IPS-18c (cell line): Measurements from ENCODE around the gene TTC16.
A peak's percentile ranks its signal among the peaks of the same experiment; 100 is the strongest.
"Not testable (repeated sequence)": the region's sequence is repeated elsewhere in the genome, so short reads cannot be mapped to it uniquely, and the experiment has no call there.

Experiments
- H3K4me3 ChIP-seq: 2 replicates; pipeline ENCODE4 v1.7.0; 2013; ENCODE audit warnings: low read depth, mild to moderate bottlenecking, low read length, moderate library complexity; ENCODE audit not compliant: insufficient read depth
- H3K9me3 ChIP-seq: one replicate; pipeline ENCODE4 v1.6.1; 2013; ENCODE audit warnings: mild to moderate bottlenecking, low read length, moderate library complexity; ENCODE audit not compliant: control insufficient read depth, insufficient read depth

Gene TTC16

DNA sequence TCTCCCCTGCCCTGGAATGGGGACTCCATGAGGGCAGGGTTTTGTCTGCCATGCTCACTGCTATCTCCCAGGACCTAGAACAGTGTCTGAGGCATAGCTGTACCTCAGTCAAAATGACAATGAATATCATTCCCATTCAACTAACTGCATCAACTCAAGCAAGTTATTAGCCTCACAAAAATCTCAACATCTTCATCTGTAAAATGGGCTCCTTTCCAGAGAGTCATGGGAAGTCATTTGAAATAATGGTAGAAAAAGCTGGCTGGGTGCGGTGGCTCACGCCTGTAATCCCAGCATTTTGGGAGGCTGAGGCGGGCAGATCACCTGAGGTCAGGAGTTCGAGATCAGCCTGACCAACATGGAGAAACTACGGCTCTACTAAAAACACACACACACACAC is 53.2 kb downstream of the TTC16 start:
- Histone ChIP-seq H3K9me3 (peaks cover 2% of the 10 kb centered on the region), H3K4me3 (no peak overlapping the region)

DNA sequence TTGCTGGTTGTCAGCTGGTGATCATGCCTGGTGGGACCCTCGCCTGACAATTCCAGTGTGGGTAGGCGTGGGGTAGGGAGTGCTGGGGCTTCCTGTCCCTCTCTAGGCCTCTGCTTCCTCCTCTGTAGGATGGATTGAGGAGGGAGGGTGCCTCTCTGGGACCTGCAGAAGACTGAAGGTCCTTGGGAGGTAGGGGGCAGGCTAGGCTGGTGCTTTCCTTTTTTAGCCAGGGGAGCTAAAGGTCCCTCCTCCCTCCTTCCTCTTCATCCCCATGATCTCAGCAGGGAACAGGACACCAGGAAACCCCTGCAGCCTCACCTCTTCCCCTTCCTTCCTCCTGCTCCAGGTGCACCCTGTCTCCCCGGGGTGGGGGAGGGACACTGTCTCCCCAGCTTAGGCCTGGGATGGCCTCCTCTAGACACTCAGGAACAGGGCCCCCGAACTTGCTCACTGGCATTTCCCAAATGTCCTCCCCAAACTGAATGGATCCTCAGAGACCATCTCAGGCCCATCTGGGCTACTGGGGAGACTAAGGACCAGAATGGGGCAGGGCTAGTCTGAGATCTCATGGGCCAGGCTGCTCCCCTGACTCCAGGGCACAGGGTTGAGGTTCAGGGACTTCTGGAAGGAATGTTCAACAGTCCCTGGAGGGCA is 54.2 kb downstream of the TTC16 start:
- peaks cover 2% of the 10 kb centered on the region for H3K9me3 ChIP-seq
- H3K4me3 ChIP-seq = peak overlapping the region; percentile 28

DNA sequence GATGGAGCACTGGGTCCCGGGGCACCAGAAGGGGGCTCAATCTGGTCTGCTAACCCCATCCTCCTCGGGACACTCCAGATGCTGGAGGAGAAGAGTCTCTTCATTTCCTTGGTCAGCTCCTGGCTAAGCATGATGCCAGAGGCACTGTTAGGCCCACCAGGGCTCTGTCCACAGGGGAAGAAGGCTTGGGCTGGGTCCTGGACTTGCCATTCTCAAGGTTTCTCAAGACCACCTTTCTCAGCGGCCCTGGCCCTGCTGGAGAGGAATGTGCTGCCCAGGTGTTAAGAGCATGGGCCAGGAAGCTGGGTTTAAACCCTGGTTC is 54.7 kb downstream of the TTC16 start:
- Histone ChIP-seq H3K9me3 (peaks cover 2% of the 10 kb centered on the region), H3K4me3 (peak overlapping the region; percentile 75; the same call in 1 of the 2 replicates)

DNA sequence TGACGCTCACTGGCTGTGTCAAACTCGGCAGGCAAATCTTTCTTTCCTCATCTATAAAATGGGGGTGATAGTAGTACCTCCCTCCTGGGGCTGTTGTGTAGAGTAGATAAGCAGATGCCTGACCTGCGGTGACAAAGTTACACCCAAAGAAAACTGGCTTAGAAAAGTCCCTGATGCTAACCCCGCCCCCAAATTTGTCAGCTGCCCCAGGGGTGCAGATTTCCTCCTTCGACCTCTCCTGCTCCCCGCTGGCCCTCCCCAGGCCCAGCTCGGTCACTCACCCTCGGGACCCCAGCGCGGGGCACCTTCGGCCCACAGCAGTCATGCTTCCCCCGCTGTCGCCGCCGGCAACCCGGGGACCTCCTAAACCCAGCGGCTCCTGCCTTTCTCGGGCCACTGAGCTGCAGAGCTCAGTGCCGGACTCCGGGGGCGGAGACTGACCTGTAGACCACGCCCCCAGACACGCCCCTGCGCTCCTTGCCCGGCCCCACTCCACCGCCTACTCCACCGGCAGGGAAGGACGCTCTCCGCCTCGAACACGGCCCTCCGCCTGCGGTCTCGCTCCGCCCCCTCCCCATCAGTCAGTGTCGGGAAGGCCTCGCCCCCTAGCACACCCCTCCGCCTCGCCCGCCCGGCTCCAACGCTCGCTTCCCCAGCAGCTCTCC is 55.2 kb downstream of the TTC16 start:
- Histone ChIP-seq H3K4me3 (peak overlapping the region; percentile 75), H3K9me3 (peaks cover 2% of the 10 kb centered on the region)

DNA sequence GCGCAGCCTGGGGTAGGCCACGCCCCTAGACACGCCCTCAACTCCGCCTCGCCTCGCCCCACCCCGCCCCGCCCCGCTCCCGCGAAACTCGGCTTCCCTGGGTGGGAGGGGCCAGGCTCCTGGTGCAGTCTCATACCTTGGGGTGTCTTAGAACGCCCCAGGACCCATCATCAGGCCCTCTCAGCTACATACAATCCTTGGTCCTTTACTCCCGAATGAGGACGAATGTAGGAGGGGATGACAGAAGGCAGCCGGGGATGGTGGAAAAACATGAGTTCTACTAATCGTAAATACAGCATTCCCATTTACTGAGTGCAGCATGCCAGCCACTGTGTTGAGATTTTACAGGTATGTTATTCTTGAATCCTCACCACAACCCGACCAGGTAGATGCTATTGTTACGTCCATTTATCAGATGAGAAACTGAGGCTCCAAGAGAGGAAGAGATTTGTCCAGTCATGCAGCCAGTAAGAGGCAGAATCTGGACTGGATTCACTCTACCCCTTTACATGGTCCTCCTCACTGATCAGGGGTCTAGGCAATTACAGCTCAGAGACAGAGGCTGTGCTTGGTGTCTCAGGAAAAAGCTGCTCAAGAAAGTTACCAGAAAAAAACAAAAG is 55.8 kb downstream of the TTC16 start:
- Histone ChIP-seq H3K4me3 (peak overlapping the region; percentile 5; the same call in 1 of the 2 replicates), H3K9me3 (peaks cover 2% of the 10 kb centered on the region)

DNA sequence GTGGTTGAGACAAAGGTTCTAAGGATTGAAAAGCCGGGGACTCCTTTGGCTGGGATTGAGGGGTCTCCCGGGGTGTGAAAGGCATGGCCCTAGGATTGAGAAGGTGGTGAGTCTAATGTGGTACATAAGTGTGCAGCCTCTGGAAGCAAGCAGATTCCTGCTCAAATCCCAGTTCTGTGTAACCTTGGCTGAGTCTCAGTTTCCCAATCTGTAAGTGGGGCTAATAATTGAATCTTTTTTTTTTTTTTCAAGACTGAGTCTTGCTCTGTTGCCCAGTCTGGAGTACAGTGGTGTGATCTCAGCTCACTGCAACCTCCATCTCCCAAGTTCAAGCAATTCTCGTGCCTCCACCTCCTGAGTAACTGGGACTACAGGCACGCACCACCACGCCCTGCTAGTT is 56.7 kb downstream of the TTC16 start:
- Histone ChIP-seq H3K4me3 (no peak overlapping the region), H3K9me3 (peaks cover 2% of the 10 kb centered on the region)

DNA sequence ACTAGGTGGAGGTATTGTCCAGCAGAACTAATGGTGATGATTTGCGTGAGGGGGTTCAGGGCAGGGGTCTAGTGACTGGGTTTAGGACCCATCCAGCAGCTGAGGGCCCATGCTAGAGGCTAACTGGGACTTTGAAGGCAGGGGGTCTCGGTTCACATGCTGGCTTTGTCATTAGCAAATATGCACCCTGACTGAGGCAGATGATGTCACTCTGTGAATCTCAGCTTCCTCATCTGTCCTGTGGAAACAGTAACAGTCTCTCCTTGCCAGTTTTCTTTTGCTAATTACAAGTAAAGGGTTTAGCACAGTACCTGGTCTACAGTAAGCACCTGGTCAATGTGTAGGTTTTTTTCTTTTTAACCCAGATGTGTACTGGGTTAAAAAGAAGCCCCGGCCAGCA is 57.4 kb downstream of the TTC16 start:
- Histone ChIP-seq H3K9me3 (peaks cover 2% of the 10 kb centered on the region), H3K4me3 (no peak overlapping the region)

DNA sequence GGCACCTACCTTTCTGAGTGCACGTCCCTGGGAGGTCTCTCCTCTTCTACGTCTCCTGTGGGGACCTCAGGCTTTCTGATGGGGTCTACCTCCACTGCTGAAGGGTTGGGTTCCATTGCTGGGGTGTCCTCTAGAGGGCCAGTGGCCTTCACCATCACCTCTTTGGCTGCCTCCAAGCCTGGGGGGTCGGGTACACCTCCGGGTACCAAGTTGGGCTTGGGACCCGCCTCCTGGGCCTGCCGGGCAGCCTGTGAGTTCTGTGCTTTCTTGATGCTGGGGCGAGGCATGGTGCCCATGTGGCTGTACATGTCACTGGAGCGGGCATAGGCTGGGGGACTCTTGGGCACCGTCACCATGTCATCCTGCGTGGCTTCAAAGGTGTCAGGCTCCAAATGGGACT is 58.1 kb downstream of the TTC16 start:
- Histone ChIP-seq H3K4me3 (no peak overlapping the region), H3K9me3 (peaks cover 2% of the 10 kb centered on the region)

DNA sequence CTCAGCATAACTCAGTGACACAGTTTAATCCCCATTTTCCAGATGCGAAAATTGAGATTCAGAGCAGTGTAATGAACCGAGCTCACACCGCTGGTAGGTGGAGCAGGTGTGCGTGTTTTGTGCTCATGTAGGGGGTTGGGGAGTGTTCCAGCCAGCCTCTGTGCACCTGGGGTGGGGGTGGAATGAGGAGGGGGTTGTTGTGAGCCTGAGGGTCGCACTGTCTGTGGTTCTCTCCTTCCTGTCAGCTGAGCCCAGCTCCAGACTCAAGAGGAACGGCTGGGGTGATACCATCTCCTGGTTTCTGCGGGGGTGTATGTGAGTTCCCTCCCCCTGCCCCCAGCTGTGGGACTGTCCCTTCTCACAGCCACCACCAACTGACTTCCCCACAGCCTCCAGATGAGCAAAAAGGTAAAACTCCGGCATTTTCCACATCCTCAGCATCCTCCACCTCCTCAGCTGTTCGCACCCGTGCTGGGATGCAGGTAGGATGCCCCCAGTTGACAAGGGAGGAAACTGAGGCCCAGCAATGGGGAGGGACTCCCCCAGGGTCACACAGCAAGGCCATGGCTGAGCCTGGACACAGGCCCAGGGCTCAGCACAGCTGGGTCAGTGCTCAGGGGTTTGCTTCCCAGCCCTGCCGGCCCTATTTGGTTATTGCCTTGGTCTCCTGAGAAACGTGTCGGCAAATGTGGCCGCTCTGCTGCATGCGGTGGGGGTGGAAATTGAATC is 60.5 kb downstream of the TTC16 start:
- H3K9me3 ChIP-seq = peaks cover 2% of the 10 kb centered on the region
- no peak overlapping the region for H3K4me3 ChIP-seq

DNA sequence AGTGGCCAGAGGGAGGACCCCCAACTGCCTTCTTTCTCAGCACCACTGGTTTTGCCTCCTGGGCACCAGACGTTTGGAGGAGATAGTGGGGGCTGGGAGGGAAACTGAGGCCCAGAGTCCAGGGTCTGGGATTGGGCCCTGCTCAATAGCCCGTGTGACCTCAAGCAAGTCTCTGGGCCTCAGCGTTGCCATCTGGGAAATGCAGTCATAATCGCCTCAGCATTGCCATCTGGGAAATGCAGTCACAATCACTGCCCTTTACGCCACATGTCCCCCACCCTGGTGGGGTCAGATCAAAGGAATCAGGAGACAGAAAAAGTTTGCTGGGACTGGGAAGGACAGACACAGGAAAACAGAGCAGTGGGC is 61.0 kb downstream of the TTC16 start:
- Histone ChIP-seq H3K9me3 (peaks cover 2% of the 10 kb centered on the region), H3K4me3 (no peak overlapping the region)

DNA sequence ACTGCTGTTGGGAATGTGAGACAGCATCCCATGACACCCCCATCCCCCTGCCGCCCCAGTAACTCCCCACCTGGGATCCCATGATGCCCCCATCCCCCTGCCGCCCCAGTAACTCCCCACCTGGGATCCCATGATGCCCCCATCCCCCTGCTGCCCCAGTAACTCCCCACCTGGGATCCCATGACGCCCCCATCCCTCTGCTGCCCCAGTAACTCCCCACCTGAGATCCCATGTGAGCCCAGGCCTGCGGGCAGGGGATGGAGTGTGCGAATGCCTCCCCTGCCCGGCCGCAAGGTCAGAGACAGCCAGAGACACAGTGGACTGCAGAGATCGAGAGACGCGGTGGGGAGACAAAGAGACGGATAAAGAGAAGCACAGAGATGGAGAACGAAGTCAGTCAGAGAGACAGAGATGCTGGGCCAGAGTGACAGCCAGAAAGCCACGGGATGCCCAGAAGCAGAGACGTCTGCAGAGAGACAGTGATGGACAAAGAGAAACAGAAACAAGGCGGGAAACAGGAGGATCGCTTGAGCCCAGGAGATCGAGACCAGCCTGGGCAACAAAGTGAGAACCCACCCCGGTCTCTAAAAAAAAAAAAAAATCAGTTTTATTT is 61.6 kb downstream of the TTC16 start:
- Histone ChIP-seq H3K9me3 (peaks cover 2% of the 10 kb centered on the region), H3K4me3 (no peak overlapping the region)

DNA sequence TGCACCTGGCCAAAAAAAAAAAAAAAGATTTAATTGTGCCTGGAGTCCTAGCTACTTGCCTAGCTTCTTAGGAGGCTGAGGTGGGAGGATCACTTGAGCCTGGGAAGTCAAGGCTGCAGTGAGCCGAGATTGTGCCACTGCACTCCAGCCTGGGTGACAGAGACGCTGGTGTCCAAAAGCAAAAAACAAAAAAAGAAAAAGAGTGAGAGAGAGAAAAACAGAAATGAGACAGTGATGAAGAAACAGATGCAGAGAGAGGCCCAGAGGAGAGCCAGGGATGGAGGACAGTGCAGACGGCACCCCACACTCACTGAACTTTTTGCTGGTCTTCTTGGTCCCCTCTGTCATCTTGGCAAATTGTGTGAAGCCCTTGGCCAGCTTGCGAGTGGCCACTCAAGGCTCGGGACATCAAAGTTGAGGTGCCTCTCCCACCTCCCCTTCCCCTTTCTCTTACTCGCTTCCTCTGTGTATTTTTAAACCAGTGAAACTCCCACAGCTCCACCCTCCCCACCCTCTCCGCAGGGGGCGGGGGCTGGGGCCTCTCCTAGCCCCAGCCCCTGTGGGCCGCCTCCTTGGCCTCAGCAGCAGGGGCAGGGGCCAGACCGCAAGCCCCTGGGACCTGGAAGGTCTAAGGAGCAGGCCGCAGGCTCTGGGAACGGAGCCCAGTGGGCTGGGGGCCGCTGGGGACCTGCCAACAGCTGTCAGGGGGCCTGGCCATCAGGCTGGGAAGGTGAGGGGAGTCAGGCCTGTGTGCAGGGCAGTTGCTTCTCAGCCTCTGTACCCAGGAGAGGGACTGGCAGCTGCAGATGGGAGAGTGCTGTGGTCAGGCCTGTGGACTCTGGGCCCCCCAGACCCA is 62.6 kb downstream of the TTC16 start, which contains the start of gene SH2D3C:
Gene SH2D3C (minus strand): TSS at position 387 of the 856 bp plus-strand sequence. CDS start 39 bp downstream, at position 348.
- no peak within 1 kb of the TSS; the same call in 1 of the 2 replicates for H3K4me3 ChIP-seq

DNA sequence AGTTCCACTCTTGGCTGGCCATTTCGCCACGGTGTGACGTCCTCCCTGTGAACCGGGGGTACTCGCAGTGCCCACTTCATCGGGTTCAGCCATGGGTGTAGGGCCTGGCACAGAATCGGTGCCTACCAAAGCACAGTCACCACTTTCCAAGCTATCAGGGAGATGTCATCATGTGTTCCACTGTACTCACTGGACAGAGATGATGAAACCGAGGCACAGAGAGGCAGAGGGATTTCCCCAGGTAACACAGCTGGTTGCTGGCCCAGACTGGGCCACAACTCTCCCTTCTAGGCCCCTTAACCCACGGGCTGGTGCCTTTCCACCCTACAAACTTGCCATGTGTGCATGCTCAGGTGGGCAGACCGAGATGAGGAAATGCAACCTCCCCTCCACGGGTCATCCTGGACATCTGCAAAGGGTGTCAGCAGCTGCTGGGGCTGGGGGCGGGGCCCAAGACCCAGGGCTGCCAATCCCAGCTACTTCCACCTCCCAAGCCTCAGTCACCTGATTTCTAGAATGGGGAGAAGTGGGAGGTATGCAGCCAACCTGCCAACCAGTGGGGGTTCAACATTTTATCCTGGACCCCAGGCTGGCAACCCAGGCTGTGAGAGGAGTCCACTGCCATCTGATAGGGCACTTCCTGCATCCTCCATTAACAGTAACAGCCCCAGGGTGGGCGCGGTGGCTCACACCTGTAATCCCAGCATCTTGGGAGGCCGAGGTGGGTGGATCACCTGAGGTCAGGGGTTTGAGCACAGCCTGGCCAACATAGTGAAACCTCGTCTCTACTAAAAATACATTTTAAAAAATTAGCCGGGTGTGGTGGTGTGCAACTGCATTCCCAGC is 63.5 kb downstream of the TTC16 start:
- H3K4me3 ChIP-seq = no peak overlapping the region; the same call in 1 of the 2 replicates
- H3K9me3 ChIP-seq = no peaks in the 10 kb centered on the region

More for the DNA sequence above, 62.6 kb downstream of the TTC16 start, which contains the start of gene SH2D3C:
- H3K9me3 ChIP-seq = no peaks in the 10 kb centered on the region

DNA sequence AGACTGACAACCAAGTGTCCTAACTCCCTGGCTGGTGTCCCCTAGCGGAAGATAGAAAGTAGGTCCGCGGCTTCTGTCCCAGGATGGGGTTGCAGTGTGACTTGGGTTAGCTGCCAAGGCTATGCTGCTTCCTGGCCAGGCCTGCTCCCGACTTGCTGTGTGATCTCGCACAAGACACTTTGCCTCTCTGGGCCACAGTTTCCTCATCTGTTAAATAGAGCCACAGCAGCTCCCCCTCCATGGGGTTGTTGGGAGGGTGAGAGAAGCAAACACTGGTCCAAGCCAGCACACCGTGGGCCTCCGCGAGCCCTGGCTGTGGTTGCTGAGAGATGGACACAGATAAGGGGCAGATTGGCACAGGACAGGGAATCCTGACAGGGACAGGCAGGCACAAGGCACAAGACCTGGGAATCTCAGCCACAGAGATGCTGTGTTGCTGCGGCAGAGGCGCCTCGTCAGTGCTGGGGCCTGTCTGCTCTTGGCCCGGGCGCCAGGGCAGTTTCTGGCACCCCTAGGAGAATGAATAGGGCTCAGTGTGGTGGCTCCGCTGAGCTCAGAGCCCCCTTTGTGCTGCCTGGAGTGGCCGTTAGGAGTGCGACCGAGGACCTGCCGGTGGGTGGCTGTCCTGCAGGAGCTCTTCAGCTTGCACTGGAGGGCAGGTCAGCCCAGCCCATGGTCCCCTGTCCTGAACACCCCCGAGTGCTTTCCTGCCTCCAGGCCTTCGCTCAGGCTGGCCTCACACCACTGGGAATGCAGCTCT is 64.4 kb downstream of the TTC16 start:
- H3K9me3 ChIP-seq = no peaks in the 10 kb centered on the region
- no peak overlapping the region for H3K4me3 ChIP-seq

DNA sequence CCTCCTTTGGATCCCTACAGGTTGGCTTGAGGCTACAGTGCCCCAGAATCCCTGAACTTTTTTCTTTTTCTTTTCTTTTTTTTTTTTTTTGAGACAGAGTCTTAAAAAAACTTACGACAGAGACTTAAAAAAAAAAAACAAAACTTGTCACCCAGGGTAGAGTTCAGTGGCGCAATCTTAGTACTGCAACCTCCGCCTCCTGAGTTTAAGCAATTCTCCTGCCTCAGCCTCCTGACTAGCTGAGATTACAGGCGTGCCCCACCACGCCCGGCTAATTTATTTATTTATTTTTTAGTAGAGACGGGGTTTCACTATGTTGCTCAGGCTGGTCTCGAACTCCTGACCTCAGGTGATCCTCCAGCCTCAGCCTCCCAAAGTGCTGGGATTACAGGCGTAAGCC is 65.0 kb downstream of the TTC16 start:
- H3K9me3 ChIP-seq, H3K4me3 ChIP-seq: not testable (repeated sequence)
